PC-9 (cell line): ENCODE data around the gene CRB3. TPM values are rescaled to one million over a fixed set of nuclear protein-coding genes. Genes with fewer than 3 reads are reported as not detected.

ENCODE experiments used
- BruUV-seq: library from RNA; stranded (reverse); fragments of 400-500 nt; replicated peaks from 2 replicates; lab custom pipeline; 2021; lab: Mats Ljungman, UMichigan
- CTCF ChIA-PET: fragments of 300-600 bp; sonication (Branson Sonifier 250); formaldehyde crosslinking; loops from one replicate; lab custom pipeline; 2022; ENCODE audit warnings: antibody characterized with exemption; lab: Charles Lee
- POLR2A ChIA-PET: fragments of 300-600 bp; sonication (Branson Sonifier 250); formaldehyde crosslinking; loops from one replicate; lab custom pipeline; 2022; ENCODE audit warnings: antibody characterized with exemption; ENCODE audit not compliant: unreplicated experiment; lab: Charles Lee
- DNase-seq, 2 experiments: peaks; one replicate each; pipeline versions ENCODE4 v3.0.0 to v3.0.0-alpha.2; 2015 to 2022; ENCODE audit warnings: mixed read lengths in 1 of 2
- H2AFZ ChIP-seq: fragments of 200-600 bp; sonication (generic); 2 replicates; pipeline ENCODE4 v1.8.1; 2017; ENCODE audit warnings: antibody characterized with exemption
- H3F3A ChIP-seq: fragments of 200-600 bp; sonication (generic); 2 replicates; pipeline ENCODE4 v1.8.1; 2017; ENCODE audit warnings: antibody characterized with exemption, mild to moderate bottlenecking, low read depth; ENCODE audit not compliant: insufficient read depth
- H3K27ac ChIP-seq: fragments of 200-600 bp; sonication (generic); 2 replicates; pipeline ENCODE4 v1.6.1; 2016; ENCODE audit warnings: mixed run types
- H3K27me3 ChIP-seq: fragments of 200-600 bp; sonication (generic); 2 replicates; pipeline ENCODE4 v1.6.1; 2016; ENCODE audit warnings: low read depth, mixed run types; ENCODE audit not compliant: insufficient read depth
- H3K36me3 ChIP-seq: fragments of 200-600 bp; sonication (generic); 2 replicates; pipeline ENCODE4 v1.6.1; 2016; ENCODE audit warnings: low read depth, mixed run types
- H3K4me1 ChIP-seq: fragments of 200-600 bp; sonication (generic); replicated peaks from 2 replicates; pipeline ENCODE4 v1.6.1; 2016; ENCODE audit warnings: mixed run types; ENCODE audit not compliant: insufficient read depth
- H3K4me2 ChIP-seq: fragments of 200-600 bp; sonication (generic); 2 replicates; pipeline ENCODE4 v1.6.1; 2017; ENCODE audit warnings: mixed run types
- H3K4me3 ChIP-seq: fragments of 200-600 bp; sonication (generic); 2 replicates; pipeline ENCODE4 v1.6.1; 2016; ENCODE audit warnings: mixed run types
- H3K79me2 ChIP-seq: fragments of 200-600 bp; sonication (generic); 2 replicates; pipeline ENCODE4 v1.6.1; 2017; ENCODE audit warnings: low read depth, mixed run types
- H3K9me2 ChIP-seq: fragments of 200-600 bp; sonication (generic); 2 replicates; pipeline ENCODE4 v1.8.1; 2017; ENCODE audit warnings: mild to moderate bottlenecking; ENCODE audit not compliant: insufficient read depth
- H3K9me3 ChIP-seq: fragments of 200-600 bp; sonication (generic); 2 replicates; pipeline ENCODE4 v1.8.1; 2016; ENCODE audit warnings: low read depth; ENCODE audit not compliant: insufficient read depth
- H4K20me1 ChIP-seq: fragments of 200-600 bp; sonication (generic); 2 replicates; pipeline ENCODE4 v1.8.1; 2017; ENCODE audit not compliant: insufficient read depth
- EZH2 ChIP-seq: fragments of 200-600 bp; sonication (generic); IDR thresholded peaks from 2 replicates; pipeline ENCODE4 v1.8.0; 2017; ENCODE audit warnings: antibody characterized with exemption, low read depth
- intact Hi-C: fragments of 100-400 bp; cut with micrococcal nuclease; formaldehyde crosslinking; loops from one replicate; pipeline ENCODE4 v1.10.0; 2022; ENCODE audit not compliant: unreplicated experiment
- total RNA-seq: library from RNA; stranded (reverse); gene quantifications from 2 replicates; pipeline ENCODE4 v1.2.3, GENCODE V29; 2021
- TF ChIP-seq, protein P1 (sequence below): fragments of 200-600 bp; sonication (generic); conservative IDR thresholded peaks from 2 replicates; pipeline ENCODE4 v1.6.1; 2017; ENCODE audit warnings: mixed run types, antibody characterized with exemption, mild to moderate bottlenecking, moderate library complexity

CRB3 gene
- total RNA-seq, 1 experiment from 2014 or later, result 40.6 TPM

DNA sequence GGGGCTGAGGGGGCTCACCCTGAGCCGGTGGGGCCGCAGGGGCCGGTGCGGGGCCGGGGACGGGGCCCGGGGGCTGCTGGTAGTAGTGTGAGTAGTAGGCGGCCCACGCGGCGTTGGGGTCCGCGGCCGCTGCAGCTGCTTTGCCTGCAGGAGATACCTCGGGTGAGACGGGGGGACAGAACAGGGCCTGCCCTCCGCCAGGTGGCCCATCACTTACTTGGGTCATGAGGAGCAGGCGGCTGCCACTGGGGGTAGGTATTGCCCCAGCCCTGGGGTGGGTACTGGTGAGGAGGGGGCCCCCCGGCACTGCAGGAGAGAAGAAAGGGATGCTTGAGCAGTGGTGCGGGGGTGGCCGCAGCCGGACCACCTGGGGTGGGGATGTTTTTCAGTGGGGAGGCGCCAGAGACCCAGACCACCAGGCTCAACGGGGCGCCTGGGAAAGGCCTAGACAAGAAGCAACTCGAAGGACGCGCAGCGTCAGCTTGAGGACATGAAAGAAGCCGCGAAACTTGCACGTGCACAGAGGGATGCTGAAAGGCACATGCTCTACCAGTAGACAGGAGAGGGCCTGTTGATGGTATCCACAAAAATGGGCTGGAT is 48.4 kb upstream of the CRB3 start:
- no TSS peak for BruUV-seq
- intact Hi-C loops, result no loop called here

DNA sequence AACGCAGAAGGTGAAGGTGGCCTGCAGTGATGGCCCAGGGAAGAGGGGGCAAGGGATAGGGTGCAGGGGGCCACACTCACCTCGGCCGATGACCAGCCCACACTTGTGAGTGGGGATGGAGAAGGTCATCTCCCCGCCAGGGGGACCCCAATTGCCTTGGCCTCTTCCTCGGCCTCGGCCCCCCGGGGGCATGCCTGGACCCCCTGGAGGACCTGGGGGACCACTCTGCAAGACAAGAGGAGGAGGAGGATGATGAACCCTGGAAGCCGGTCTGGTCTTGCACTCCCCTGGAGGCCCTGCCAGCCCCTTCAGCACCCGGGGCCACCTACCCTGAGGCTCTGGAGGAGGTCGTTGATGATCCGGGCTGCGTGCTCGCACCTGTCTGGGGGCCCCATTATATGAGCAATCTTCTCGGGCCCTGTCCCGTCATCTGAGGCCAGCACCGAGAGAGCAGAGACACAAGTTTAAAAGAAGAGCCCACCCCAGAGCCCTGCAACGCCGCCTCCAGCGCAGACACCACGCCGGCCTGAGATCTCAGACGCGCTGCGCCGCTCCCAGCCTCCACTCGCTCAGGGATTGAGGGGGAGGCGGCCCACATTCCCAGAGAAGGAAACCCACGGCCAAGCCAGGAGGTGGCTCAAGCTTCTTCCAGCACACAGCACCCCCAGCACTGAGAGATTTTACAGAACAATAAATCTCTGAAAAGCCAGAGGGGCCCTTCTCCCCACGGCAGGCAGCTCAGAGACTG is 47.2 kb upstream of the CRB3 start:
- no peak overlapping the region for H3K4me3 ChIP-seq
- ChIA-PET POLR2A (no interaction called here), CTCF (no interaction called here)
- no TSS peak for BruUV-seq
- H3F3A ChIP-seq, result no peaks in the 10 kb centered on the region; the same call in 1 of the 2 replicates
- intact Hi-C loops, result no loop called here
- H3K36me3 ChIP-seq, result no peaks in the 10 kb centered on the region
- no peaks in the 10 kb centered on the region for H3K9me2 ChIP-seq
- TF ChIP-seq EZH2, result no peak
- TF ChIP-seq, protein P1, sequence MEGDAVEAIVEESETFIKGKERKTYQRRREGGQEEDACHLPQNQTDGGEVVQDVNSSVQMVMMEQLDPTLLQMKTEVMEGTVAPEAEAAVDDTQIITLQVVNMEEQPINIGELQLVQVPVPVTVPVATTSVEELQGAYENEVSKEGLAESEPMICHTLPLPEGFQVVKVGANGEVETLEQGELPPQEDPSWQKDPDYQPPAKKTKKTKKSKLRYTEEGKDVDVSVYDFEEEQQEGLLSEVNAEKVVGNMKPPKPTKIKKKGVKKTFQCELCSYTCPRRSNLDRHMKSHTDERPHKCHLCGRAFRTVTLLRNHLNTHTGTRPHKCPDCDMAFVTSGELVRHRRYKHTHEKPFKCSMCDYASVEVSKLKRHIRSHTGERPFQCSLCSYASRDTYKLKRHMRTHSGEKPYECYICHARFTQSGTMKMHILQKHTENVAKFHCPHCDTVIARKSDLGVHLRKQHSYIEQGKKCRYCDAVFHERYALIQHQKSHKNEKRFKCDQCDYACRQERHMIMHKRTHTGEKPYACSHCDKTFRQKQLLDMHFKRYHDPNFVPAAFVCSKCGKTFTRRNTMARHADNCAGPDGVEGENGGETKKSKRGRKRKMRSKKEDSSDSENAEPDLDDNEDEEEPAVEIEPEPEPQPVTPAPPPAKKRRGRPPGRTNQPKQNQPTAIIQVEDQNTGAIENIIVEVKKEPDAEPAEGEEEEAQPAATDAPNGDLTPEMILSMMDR, result no peak
- no peaks in the 10 kb centered on the region for H3K27me3 ChIP-seq
- no peaks in the 10 kb centered on the region for H3K9me3 ChIP-seq
- H3K79me2 ChIP-seq, result peaks cover 17% of the 10 kb centered on the region
- no peak for DNase-seq
- H2AFZ ChIP-seq, result no peak overlapping the region
- no peak overlapping the region for H3K27ac ChIP-seq
- no peak overlapping the region for H3K4me2 ChIP-seq
- H4K20me1 ChIP-seq, result peaks cover 27% of the 10 kb centered on the region
- H3K4me1 ChIP-seq, result no peaks in the 10 kb centered on the region

More for the DNA sequence above, 48.4 kb upstream of the CRB3 start:
- H4K20me1 ChIP-seq, result peaks cover 16% of the 10 kb centered on the region
- H3K27ac ChIP-seq, result no peak overlapping the region
- no peaks in the 10 kb centered on the region for H3K9me2 ChIP-seq
- no peaks in the 10 kb centered on the region for H3K9me3 ChIP-seq
- H2AFZ ChIP-seq, result no peak overlapping the region
- TF ChIP-seq EZH2, result no peak
- TF ChIP-seq, protein P1, result no peak
- no peak overlapping the region for H3K4me2 ChIP-seq
- H3K79me2 ChIP-seq, result peaks cover 6% of the 10 kb centered on the region
- POLR2A ChIA-PET, result no interaction called here
- H3K27me3 ChIP-seq, result no peaks in the 10 kb centered on the region
- no peak overlapping the region for H3K4me3 ChIP-seq
- no peaks in the 10 kb centered on the region for H3K36me3 ChIP-seq
- H3K4me1 ChIP-seq, result no peaks in the 10 kb centered on the region
- H3F3A ChIP-seq, result peaks cover 2% of the 10 kb centered on the region; the same call in 1 of the 2 replicates
- DNase-seq, result no peak
- CTCF ChIA-PET, result no interaction called here

DNA sequence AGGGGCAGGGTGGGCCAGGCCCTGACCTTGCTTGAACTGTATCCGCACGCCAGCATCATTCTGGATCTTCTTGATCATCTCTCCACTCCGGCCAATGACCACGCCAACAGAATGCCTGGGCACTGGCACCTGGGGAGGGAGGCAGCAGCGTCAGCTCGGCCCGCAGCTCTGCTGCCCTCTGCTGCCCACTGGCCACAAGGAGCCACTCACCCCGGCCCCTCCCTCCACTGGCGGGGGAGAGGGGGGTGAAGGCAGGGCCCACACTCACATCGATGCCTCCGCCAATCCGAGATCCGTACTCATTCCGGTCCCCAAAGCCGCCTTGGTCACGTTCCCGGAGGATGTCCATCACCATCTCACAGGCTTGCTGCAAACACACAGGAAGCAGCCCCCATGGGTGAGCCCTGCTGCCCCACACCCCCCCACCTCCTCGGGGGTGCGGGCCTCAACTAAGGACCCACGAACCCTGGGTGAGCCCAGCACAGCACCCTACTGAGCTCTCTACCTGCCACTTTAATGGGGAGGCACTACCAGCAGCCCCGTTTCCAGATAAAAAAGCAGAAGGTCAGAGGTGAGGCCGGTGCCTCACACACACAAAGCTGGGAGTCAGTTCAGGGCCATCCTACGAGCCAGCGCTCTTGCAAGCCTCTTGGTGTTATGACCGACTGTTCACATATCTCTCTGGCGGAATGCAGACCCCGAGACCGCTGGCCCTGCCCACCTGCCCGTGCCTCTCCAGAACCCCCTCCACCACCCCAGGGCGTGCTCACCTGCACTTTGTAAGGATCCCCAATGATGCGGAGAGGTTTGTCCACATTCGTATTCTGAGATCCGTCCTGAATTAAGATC is 46.1 kb upstream of the CRB3 start:
- Histone ChIP-seq H2AFZ (no peak overlapping the region), H3K79me2 (peaks cover 28% of the 10 kb centered on the region), H3F3A (no peaks in the 10 kb centered on the region; the same call in 1 of the 2 replicates), H4K20me1 (peaks cover 38% of the 10 kb centered on the region), H3K4me2 (no peak overlapping the region), H3K27me3 (no peaks in the 10 kb centered on the region), H3K9me3 (no peaks in the 10 kb centered on the region), H3K4me1 (peaks cover 7% of the 10 kb centered on the region), H3K9me2 (no peaks in the 10 kb centered on the region), H3K36me3 (no peaks in the 10 kb centered on the region), H3K27ac (no peak overlapping the region), H3K4me3 (no peak overlapping the region)
- TF ChIP-seq, protein P1, result no peak
- TF ChIP-seq EZH2, result no peak
- CTCF ChIA-PET, result interaction anchor here (0.7 kb wide), 1 partner anchor 409 kb away, joined by 3 read pairs; no protein-coding TSS in a partner anchor
- BruUV-seq, result no TSS peak
- POLR2A ChIA-PET, result no interaction called here
- intact Hi-C loops, result no loop called here
- no peak for DNase-seq
